Muscle layer of duodenum (tissue), 2 donors: ENCODE data around the gene AOAH.

Source experiments
- H3K27ac ChIP-seq: one replicate; pipeline ENCODE4 v1.7.0; 2013; ENCODE audit warnings: mild to moderate bottlenecking, low read length
- H3K27me3 ChIP-seq: one replicate; pipeline ENCODE4 v1.7.0; 2013; ENCODE audit warnings: low read depth, mild to moderate bottlenecking, control low read depth, low read length
- H3K36me3 ChIP-seq, 2 donors: one replicate each; pipeline ENCODE4 v1.7.0; 2013; ENCODE audit warnings: low read length in 2 of 2, control low read depth in 1 of 2, mild to moderate bottlenecking in 1 of 2; ENCODE audit not compliant: insufficient read depth in 2 of 2, control insufficient read depth in 1 of 2
- H3K4me1 ChIP-seq, 2 donors: one replicate each; pipeline ENCODE4 v1.7.0; 2013; ENCODE audit warnings: low read length in 2 of 2, mild to moderate bottlenecking in 2 of 2, control low read depth in 1 of 2, moderate library complexity in 1 of 2; ENCODE audit not compliant: insufficient read depth in 2 of 2, control insufficient read depth in 1 of 2
- H3K4me3 ChIP-seq, 2 donors: one replicate each; pipeline ENCODE4 v1.7.0; 2013; ENCODE audit warnings: low read length in 2 of 2, low read depth in 1 of 2, mild to moderate bottlenecking in 1 of 2
- H3K9me3 ChIP-seq, 2 donors: one replicate each; pipeline ENCODE4 v1.7.0; 2013; ENCODE audit warnings: low read length in 2 of 2, control low read depth in 1 of 2, mild to moderate bottlenecking in 1 of 2; ENCODE audit not compliant: control insufficient read depth in 1 of 2
- donor health status: healthy.

AOAH gene, protein sequence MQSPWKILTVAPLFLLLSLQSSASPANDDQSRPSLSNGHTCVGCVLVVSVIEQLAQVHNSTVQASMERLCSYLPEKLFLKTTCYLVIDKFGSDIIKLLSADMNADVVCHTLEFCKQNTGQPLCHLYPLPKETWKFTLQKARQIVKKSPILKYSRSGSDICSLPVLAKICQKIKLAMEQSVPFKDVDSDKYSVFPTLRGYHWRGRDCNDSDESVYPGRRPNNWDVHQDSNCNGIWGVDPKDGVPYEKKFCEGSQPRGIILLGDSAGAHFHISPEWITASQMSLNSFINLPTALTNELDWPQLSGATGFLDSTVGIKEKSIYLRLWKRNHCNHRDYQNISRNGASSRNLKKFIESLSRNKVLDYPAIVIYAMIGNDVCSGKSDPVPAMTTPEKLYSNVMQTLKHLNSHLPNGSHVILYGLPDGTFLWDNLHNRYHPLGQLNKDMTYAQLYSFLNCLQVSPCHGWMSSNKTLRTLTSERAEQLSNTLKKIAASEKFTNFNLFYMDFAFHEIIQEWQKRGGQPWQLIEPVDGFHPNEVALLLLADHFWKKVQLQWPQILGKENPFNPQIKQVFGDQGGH

DNA sequence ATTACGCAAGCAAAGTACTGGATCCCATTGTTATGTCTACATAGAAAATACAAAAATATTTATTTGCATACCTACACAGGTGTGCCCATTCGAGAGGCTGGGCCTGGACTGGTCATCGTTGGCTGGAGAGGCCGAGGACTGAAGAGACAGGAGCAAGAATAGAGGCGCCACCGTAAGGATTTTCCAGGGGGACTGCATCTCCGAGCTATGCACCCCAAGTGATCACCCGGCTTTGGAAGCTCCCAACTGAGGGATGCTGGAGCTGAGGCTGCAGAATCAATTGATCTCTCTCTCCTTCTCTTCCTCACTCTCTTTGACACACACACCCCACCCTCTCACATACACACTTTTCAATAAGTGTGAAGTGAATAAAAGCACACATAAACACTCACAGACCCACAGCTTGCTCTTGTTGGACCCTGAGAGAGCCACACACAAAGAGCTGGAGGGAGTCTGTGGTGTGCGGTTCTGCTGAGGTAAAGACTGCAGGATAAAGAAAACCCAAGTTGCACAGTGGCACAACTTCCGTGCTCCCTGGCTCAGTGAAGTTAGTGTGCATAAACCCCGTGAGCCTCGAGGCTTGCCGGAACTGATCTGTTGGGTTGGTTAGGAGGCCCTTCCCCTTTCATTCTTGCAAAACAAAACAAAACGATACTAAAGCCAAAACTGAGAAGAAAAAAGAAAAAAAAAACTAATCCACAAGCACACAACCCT is at the start of gene AOAH:
Gene AOAH (minus strand): TSS at position 544 of the 714 bp plus-strand sequence. CDS start 346 bp downstream, at position 198.
- H3K4me1 ChIP-seq, result no peaks in the 10 kb centered on the region
- H3K36me3 ChIP-seq, result no peaks in the 10 kb centered on the region
- H3K27me3 ChIP-seq, result no peaks in the 10 kb centered on the region
- peak within 1 kb of the TSS; percentile 37 to 41 for H3K4me3 ChIP-seq
- H3K9me3 ChIP-seq, result peaks cover 0 to 2% of the 10 kb centered on the region in 2 donors
- peak within 1 kb of the TSS; percentile 9 for H3K27ac ChIP-seq

GRCh38 chr7:36766451-36766850 is 42.2 kb upstream of the AOAH start:
- no peaks in the 10 kb centered on the region for H3K27me3 ChIP-seq
- no peak overlapping the region for H3K27ac ChIP-seq
- no peaks in the 10 kb centered on the region for H3K36me3 ChIP-seq
- H3K4me3 ChIP-seq, result no peak overlapping the region
- no peaks in the 10 kb centered on the region for H3K4me1 ChIP-seq
- H3K9me3 ChIP-seq, result no peaks in the 10 kb centered on the region

GRCh38 chr7:36765605-36766004 is 41.3 kb upstream of the AOAH start:
- no peak overlapping the region for H3K27ac ChIP-seq
- no peaks in the 10 kb centered on the region for H3K9me3 ChIP-seq
- H3K36me3 ChIP-seq, result no peaks in the 10 kb centered on the region
- H3K4me3 ChIP-seq, result no peak overlapping the region
- H3K27me3 ChIP-seq, result no peaks in the 10 kb centered on the region
- H3K4me1 ChIP-seq, result no peaks in the 10 kb centered on the region

GRCh38 chr7:36764929-36765328 is 40.6 kb upstream of the AOAH start:
- Histone ChIP-seq H3K27me3 (no peaks in the 10 kb centered on the region), H3K27ac (no peak overlapping the region), H3K9me3 (no peaks in the 10 kb centered on the region), H3K4me3 (no peak overlapping the region), H3K36me3 (no peaks in the 10 kb centered on the region), H3K4me1 (no peaks in the 10 kb centered on the region)

DNA sequence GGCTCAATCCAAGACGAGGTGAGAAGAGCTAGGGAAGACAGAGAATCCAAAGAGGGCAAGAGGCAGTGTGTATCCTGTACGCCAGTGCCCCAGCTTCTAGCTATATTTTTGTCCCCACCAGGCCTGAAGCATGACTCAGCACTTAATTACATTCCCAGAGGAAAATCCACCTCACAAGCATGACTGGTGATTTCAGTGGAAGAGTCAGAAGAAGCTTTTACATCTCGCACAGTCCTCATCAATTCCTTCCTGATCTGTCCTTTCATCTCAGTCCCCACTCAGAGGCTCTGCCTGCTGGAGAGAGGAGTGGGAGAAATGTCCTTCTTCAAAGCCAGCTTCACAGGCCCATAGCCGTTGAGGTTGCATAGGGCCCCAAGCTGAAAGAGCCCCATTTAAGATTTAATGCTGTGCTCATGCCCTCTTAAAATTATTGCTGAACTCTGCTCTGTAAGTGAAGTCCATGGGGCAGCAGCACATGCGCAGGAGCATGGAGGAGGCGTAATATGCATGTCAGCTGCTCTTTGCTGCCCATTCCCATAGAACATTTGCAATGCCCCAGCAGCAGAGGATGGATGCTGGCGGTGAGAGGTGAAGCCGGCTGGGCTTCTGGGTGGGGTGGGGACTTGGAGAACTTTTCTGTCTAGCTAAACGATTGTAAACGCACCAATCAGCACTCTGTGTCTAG is 39.0 kb upstream of the AOAH start:
- no peaks in the 10 kb centered on the region for H3K36me3 ChIP-seq
- H3K27ac ChIP-seq, result no peak overlapping the region
- no peaks in the 10 kb centered on the region for H3K4me1 ChIP-seq
- H3K9me3 ChIP-seq, result no peaks in the 10 kb centered on the region
- H3K4me3 ChIP-seq, result no peak overlapping the region
- no peaks in the 10 kb centered on the region for H3K27me3 ChIP-seq

- Histone ChIP-seq H3K4me3 (no peak overlapping the region), H3K36me3 (no peaks in the 10 kb centered on the region), H3K9me3 (no peaks in the 10 kb centered on the region), H3K4me1 (no peaks in the 10 kb centered on the region), H3K27ac (no peak overlapping the region), H3K27me3 (no peaks in the 10 kb centered on the region)
Observed at GRCh38 chr7:36762394-36762793, 38.1 kb upstream of the AOAH start.

- H3K27ac ChIP-seq, result no peak overlapping the region
- H3K4me1 ChIP-seq, result no peaks in the 10 kb centered on the region
Observed at GRCh38 chr7:36761835-36762234, 37.5 kb upstream of the AOAH start.

GRCh38 chr7:36760856-36761762 is 36.8 kb upstream of the AOAH start:
- Histone ChIP-seq H3K4me3 (no peak overlapping the region), H3K4me1 (no peaks in the 10 kb centered on the region), H3K27me3 (no peaks in the 10 kb centered on the region), H3K9me3 (no peaks in the 10 kb centered on the region), H3K27ac (no peak overlapping the region), H3K36me3 (no peaks in the 10 kb centered on the region)

More at GRCh38 chr7:36761835-36762234, 37.5 kb upstream of the AOAH start:
- Histone ChIP-seq H3K9me3 (no peaks in the 10 kb centered on the region), H3K27me3 (no peaks in the 10 kb centered on the region), H3K4me3 (no peak overlapping the region), H3K36me3 (no peaks in the 10 kb centered on the region)

DNA sequence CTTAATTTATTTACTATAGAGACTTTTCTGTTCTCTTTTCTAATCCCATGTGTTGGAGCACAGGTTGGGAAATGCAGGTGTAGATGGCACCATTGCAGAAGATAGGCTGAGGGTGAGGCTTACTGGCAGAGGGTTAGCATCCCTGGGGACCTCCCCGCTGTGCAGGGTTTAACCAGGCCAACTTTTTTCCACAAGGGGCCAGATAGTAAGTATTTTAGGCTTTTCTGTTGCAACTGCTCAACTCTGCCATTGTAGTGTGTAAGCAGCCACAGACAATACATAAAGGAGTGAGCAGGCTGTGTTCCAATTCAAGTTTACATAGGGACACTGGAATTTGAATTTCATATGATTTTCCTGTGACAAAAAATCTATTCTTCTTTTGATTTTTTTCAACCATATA is 34.6 kb upstream of the AOAH start:
- no peaks in the 10 kb centered on the region for H3K9me3 ChIP-seq
- no peak overlapping the region for H3K27ac ChIP-seq
- no peaks in the 10 kb centered on the region for H3K27me3 ChIP-seq
- no peaks in the 10 kb centered on the region for H3K36me3 ChIP-seq
- H3K4me1 ChIP-seq, result no peaks in the 10 kb centered on the region
- no peak overlapping the region for H3K4me3 ChIP-seq

DNA sequence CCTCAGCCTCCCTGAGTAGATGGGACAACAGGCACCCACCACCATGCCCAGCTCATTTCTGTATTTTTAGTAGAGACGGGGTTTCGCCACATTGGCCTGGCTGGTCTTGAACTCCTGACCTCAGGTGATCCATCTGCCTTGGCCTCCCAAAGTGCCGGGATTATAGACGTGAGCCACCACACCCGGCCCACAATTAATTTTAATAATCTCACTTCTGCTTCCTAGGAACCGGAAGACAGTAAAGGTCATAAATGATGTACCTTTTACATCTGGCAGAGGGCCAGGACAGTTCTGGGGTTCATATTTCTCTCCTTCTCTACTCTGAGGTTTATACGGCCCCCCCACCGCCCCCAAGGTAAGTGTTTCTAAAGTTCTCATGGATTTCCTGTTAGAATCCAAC is 31.2 kb upstream of the AOAH start:
- H3K27me3 ChIP-seq, result no peaks in the 10 kb centered on the region
- no peaks in the 10 kb centered on the region for H3K36me3 ChIP-seq
- H3K9me3 ChIP-seq, result no peaks in the 10 kb centered on the region
- H3K27ac ChIP-seq, result no peak overlapping the region
- no peaks in the 10 kb centered on the region for H3K4me1 ChIP-seq
- no peak overlapping the region for H3K4me3 ChIP-seq
